GM12891 (cell line): Measurements from ENCODE around the gene TGFBR2.
"Not testable (repeated sequence)": the region's sequence is repeated elsewhere in the genome, so short reads cannot be mapped to it uniquely, and the experiment has no call there.

Source experiments
- DNase-seq: peaks from one replicate; pipeline ENCODE4 v3.0.0; 2011; ENCODE audit warnings: low spot score; ENCODE audit not compliant: insufficient read length
- FAIRE-seq: peaks from 2 replicates; lab custom pipeline; 2011; peaks lifted over from hg19 to GRCh38; lab: Jason Lieb, UNC
- PAX5 ChIP-seq: IDR thresholded peaks from 2 replicates; pipeline ENCODE4 v1.6.1; 2011; ENCODE audit warnings: low read length, moderate library complexity, mild to moderate bottlenecking; ENCODE audit not compliant: insufficient read depth, severe bottlenecking
- POLR2A ChIP-seq: IDR thresholded peaks from 2 replicates; pipeline ENCODE4 v1.6.1; 2011; ENCODE audit warnings: low read depth, low read length, control low read depth
- POLR2AphosphoS5 ChIP-seq: IDR thresholded peaks from 2 replicates; pipeline ENCODE4 v1.6.1; 2011; ENCODE audit warnings: low read depth, low read length, control low read depth
- POU2F2 ChIP-seq: IDR thresholded peaks from 2 replicates; pipeline ENCODE4 v1.6.1; 2011; ENCODE audit warnings: low read depth, mild to moderate bottlenecking, control low read depth, low read length, moderate library complexity
- SPI1 ChIP-seq: IDR thresholded peaks from 2 replicates; pipeline ENCODE4 v1.6.1; 2011; ENCODE audit warnings: low read depth, low read length, control low read depth
- TAF1 ChIP-seq: IDR thresholded peaks from 2 replicates; pipeline ENCODE4 v1.6.1; 2011; ENCODE audit warnings: low read depth, low read length, control low read depth

The TGFBR2 gene

GRCh38 chr3:30619318-30619717 lies 12.9 kb downstream of the TGFBR2 start:
- no peak for FAIRE-seq
- TF ChIP-seq SPI1 = no peak
- no peak for TF ChIP-seq POLR2A
- TF ChIP-seq POU2F2 = no peak
- no peak for TF ChIP-seq TAF1
- TF ChIP-seq POLR2AphosphoS5 = no peak
- no peak for TF ChIP-seq PAX5
- DNase-seq = no peak

- FAIRE-seq = no peak
- no peak for TF ChIP-seq POLR2A
- no peak for TF ChIP-seq POLR2AphosphoS5
- no peak for TF ChIP-seq POU2F2
- no peak for TF ChIP-seq SPI1
- no peak for TF ChIP-seq TAF1
- TF ChIP-seq PAX5 = no peak
- DNase-seq = no peak
These were observed 14.3 kb downstream of the TGFBR2 start for GRCh38 chr3:30620402-30621360.

DNA sequence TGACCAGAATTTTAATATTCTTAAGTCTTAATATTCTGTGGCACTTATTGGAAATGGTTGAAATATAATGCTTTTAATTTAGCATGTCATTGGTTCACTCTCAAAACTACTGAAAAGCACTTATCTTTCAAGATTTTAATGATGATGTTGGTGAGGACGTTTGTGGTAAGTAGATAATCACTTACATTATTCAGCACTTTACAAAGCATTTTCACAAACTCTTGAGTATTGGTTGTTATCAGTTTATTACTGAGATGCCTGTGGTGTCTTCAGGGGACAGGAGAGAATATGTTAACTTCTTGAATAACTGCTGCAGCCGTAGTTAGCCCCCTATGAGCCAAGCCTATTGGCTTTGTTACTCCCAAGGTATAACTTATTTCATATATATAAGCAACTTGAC lies 15.2 kb downstream of the TGFBR2 start:
- FAIRE-seq (no peak), DNase-seq (no peak)
- TF ChIP-seq TAF1 (no peak), SPI1 (no peak), POLR2A (no peak), PAX5 (no peak), POU2F2 (no peak), POLR2AphosphoS5 (no peak)

DNA sequence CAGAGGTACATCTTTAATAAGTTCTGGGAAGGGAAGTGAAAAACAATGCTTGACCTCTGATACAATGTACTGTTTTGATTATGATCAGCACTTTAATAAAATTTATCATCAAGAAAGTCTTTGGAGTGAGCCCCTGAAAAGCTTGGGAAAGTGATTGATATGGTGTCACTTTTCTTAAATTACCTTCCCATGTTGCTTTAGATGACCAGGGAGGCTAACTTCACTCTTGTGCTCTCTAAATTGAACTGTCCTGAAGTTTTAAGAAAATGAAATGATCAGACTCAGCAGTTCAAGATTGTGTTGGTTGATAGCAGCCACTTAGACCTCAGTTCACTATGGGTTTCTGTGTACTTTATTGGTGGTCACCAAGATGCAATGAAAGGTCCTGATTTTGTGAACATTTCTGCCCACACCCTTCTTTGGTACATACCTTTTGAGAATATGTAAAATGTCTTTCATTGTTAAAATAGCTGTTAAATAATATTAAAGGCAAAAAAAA lies 15.7 kb downstream of the TGFBR2 start:
- TF ChIP-seq POLR2A = no peak
- TF ChIP-seq SPI1 = no peak
- TF ChIP-seq POU2F2 = no peak
- TF ChIP-seq TAF1 = no peak
- TF ChIP-seq POLR2AphosphoS5 = no peak
- TF ChIP-seq PAX5 = no peak

GRCh38 chr3:30622790-30623189 lies 16.4 kb downstream of the TGFBR2 start:
- FAIRE-seq = no peak
- DNase-seq = no peak
- no peak for TF ChIP-seq POU2F2
- no peak for TF ChIP-seq POLR2A
- no peak for TF ChIP-seq POLR2AphosphoS5
- TF ChIP-seq PAX5 = no peak
- no peak for TF ChIP-seq TAF1
- no peak for TF ChIP-seq SPI1

More for the DNA sequence above, 15.7 kb downstream of the TGFBR2 start:
- no peak for FAIRE-seq
- no peak for DNase-seq

- FAIRE-seq = no peak
- TF ChIP-seq TAF1 (no peak), POU2F2 (no peak), POLR2A (no peak), PAX5 (no peak), SPI1 (no peak), POLR2AphosphoS5 (no peak)
- DNase-seq = no peak
These were observed 16.9 kb downstream of the TGFBR2 start for GRCh38 chr3:30623351-30623750.

DNA sequence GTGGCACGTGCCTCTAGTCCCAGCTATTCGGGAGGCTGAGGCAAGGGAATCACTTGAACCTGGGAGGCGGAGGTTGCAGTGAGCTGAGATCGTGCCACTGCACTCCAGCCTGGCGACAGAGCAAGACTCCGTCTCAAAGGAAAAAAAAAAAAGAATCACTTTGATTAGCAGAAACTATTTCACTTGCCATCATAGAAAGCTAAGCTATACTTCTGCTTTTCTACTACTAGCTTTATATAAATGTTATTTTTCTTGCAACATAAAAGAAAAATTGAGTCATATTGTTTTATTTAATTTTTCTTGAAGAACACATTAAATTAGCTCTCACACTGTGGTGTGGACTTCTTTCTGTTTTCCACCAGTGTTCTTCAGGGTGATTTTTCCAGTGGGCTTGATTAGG lies 18.1 kb downstream of the TGFBR2 start:
- not testable (repeated sequence) for DNase-seq, FAIRE-seq

- DNase-seq (no peak), FAIRE-seq (no peak)
- TF ChIP-seq POU2F2 = no peak
These were observed 19.4 kb downstream of the TGFBR2 start for GRCh38 chr3:30625541-30626438.

- TF ChIP-seq PAX5 (no peak), SPI1 (no peak), POLR2A (no peak), POLR2AphosphoS5 (no peak), TAF1 (no peak), POU2F2 (no peak)
- no peak for FAIRE-seq
- DNase-seq = no peak
These were observed 20.2 kb downstream of the TGFBR2 start for GRCh38 chr3:30626443-30627180.
